Measurements from ENCODE around the gene TAS2R14.

DNA sequence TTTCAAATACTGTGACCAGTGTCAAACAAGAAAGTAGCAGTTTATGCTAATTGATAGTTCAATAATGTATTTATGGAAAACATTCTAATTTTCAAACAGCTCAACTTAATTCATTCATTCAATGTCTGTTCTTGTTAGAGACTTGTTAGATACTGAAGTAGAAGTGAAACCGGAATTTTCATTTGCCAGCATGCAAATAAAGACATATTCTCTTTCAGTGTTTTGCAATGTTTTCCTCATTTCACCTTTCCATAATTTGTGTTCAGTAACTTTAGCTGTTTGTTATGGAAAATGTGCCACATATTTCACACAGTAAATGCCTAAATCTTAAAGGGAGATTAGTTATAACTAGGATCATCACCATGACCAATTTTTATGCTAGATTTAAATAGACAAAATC is 26.4 kb upstream of the TAS2R14 start:
- TF ChIP-seq POLR2AphosphoS5 (IDR thresholded peaks at IDR 0.05; ENCODE audit: borderline replicate concordance, low read depth, low read length) (no peak), EZH2 (IDR thresholded peaks at IDR 0.05) (no peak), FOXP2 (optimal IDR thresholded peaks at IDR 0.05; ENCODE audit: control extremely low read depth, extremely low read length, insufficient read depth) (no peak)

All from SK-N-MC (cell line).